Lower leg skin (tissue), 4 donors: ENCODE measurements around the gene CAMKK1. TPM values are rescaled to one million over a fixed set of nuclear protein-coding genes. Genes with fewer than 3 reads are reported as not detected.

Experiments used
- DNase-seq, 2 donors: peaks; one replicate each; pipeline ENCODE4 v3.0.0-alpha.2; 2019; ENCODE audit warnings: low spot score in 2 of 2
- H3K4me3 ChIP-seq: fragments of 200-600 bp; sonication (generic); 2 replicates; pipeline ENCODE4 v1.5.1; 2017; ENCODE audit warnings: mild to moderate bottlenecking, low read depth; ENCODE audit not compliant: poor library complexity, severe bottlenecking
- CTCF ChIP-seq, 3 donors: fragments of 450-650 bp; IDR thresholded peaks; one replicate each; pipeline ENCODE4 v1.5.1; 2016; ENCODE audit warnings: antibody characterized with exemption in 3 of 3, mild to moderate bottlenecking in 3 of 3, moderate library complexity in 2 of 3
- POLR2A ChIP-seq, 2 donors: fragments of 450-650 bp; IDR thresholded peaks; one replicate each; pipeline ENCODE4 v1.6.1; 2016 to 2017; ENCODE audit warnings: antibody characterized with exemption in 2 of 2, mild to moderate bottlenecking in 1 of 2, moderate library complexity in 1 of 2
- WGBS, 2 donors: methylation state at CpG; one replicate each; pipeline ENCODE4 v1.1.5; 2018; 5-methylcytosine and 5-hydroxymethylcytosine counted together
- intact Hi-C: fragments of 100-400 bp; cut with DNase I; formaldehyde crosslinking; loops from one replicate; pipeline ENCODE4 v1.15.0; 2023; ENCODE audit warnings: low total_unique reads
- total RNA-seq, 4 donors: library from RNA; depleted of rRNA; stranded (reverse); fragments of >200 nt; gene quantifications; one replicate each; pipeline ENCODE4 v1.1.0, GENCODE V29; 2016

CAMKK1 gene
- 10 to 100 TPM in 3 of 4 donors, 1 to 10 TPM in 1; 7.3 to 21.2 (median 14.6) TPM for total RNA-seq

- intact Hi-C loops, result no loop called here
- peak; percentile 73 to 96 for DNase-seq
- 8 to 24% methylated on average over 12 to 28 of the region's 75 CpGs for WGBS, 2 donors
- peak within 1 kb of the TSS; percentile 58 for H3K4me3 ChIP-seq
- TF ChIP-seq CTCF (IDR thresholded peaks at IDR 0.05), result no peak
- TF ChIP-seq POLR2A (IDR thresholded peaks at IDR 0.05), result no peak
Observed at GRCh38 chr17:3893003-3893719, at the start of gene CAMKK1. TSS of gene CAMKK1 (minus strand) at chr17:3893053. CDS start at chr17:3885687, 7,366 bp downstream.

- DNase-seq, result no peak
- no peak overlapping the region for H3K4me3 ChIP-seq
- 92 to 93% methylated on average over 38 to 46 of the region's 48 CpGs for WGBS, 2 donors
- intact Hi-C loops, result no loop called here
- no peak for TF ChIP-seq CTCF (IDR thresholded peaks at IDR 0.05)
- no peak for TF ChIP-seq POLR2A (IDR thresholded peaks at IDR 0.05)
Observed at GRCh38 chr17:3940965-3941698, 48.3 kb upstream of the CAMKK1 start.

GRCh38 chr17:3937359-3937758, 44.5 kb upstream of the CAMKK1 start:
- WGBS, 2 donors, result 95 to 98% methylated on average over 17 of the region's 17 CpGs
- H3K4me3 ChIP-seq, result no peak overlapping the region
- no peak for DNase-seq
- TF ChIP-seq POLR2A (IDR thresholded peaks at IDR 0.05) (no peak), CTCF (IDR thresholded peaks at IDR 0.05) (no peak)
- intact Hi-C loops, result no loop called here

GRCh38 chr17:3935825-3936355, 43.0 kb upstream of the CAMKK1 start:
- intact Hi-C loops, result no loop called here

GRCh38 chr17:3935140-3935542, 42.3 kb upstream of the CAMKK1 start:
- intact Hi-C loops, result no loop called here
- no peak for TF ChIP-seq CTCF (IDR thresholded peaks at IDR 0.05)
- TF ChIP-seq POLR2A (IDR thresholded peaks at IDR 0.05), result no peak
- 32 to 34% methylated on average over 10 of the region's 10 CpGs for WGBS, 2 donors
- no peak overlapping the region for H3K4me3 ChIP-seq
- DNase-seq, result peak in 1 of 2 donors; percentile 36

More at GRCh38 chr17:3935825-3936355, 43.0 kb upstream of the CAMKK1 start:
- WGBS, 2 donors, result 83 to 96% methylated on average over 7 to 9 of the region's 9 CpGs
- no peak for TF ChIP-seq POLR2A (IDR thresholded peaks at IDR 0.05)
- TF ChIP-seq CTCF (IDR thresholded peaks at IDR 0.05), result no peak
- H3K4me3 ChIP-seq, result no peak overlapping the region
- DNase-seq, result no peak
